Astrocyte (in vitro differentiated cells and primary cell): ENCODE measurements around the gene RNPS1.

ENCODE experiments used
- CTCF ChIP-seq: IDR thresholded peaks from 2 replicates; pipeline ENCODE4 v1.5.1; 2011; ENCODE audit warnings: low read depth, mild to moderate bottlenecking, inconsistent platforms, low read length, moderate library complexity; ENCODE audit not compliant: insufficient read depth
- EZH2 ChIP-seq: IDR thresholded peaks from 2 replicates; pipeline ENCODE4 v1.6.1; 2012; ENCODE audit warnings: mild to moderate bottlenecking, low read length, inconsistent platforms; ENCODE audit not compliant: insufficient read depth

GRCh38 chr16:2235234-2235651 lies 32.7 kb downstream of the RNPS1 start:
- TF ChIP-seq CTCF (no peak), EZH2 (no peak)
